Endothelial cell of umbilical vein (primary cell): ENCODE data around the gene TNIP3. TPM values are rescaled to one million over a fixed set of nuclear protein-coding genes. Genes with fewer than 3 reads are reported as not detected.

ENCODE experiments used
- BruUV-seq: library from RNA; stranded (reverse); fragments of 400-500 nt; replicated peaks from 2 replicates; lab custom pipeline; 2021; lab: Mats Ljungman, UMichigan
- CTCF ChIA-PET: fragments of 300-600, 350-600 bp; sonication (Branson Sonifier 250); formaldehyde crosslinking; loops from one replicate; lab custom pipeline; 2021; ENCODE audit warnings: antibody characterized with exemption, inconsistent platforms; lab: Charles Lee
- POLR2A ChIA-PET: fragments of 300-600, 350-600 bp; sonication (Branson Sonifier 250); formaldehyde crosslinking; loops from one replicate; lab custom pipeline; 2021; ENCODE audit warnings: antibody characterized with exemption, inconsistent platforms; lab: Charles Lee
- DNase-seq: peaks from one replicate; pipeline ENCODE4 v3.0.0-alpha.2; 2011; ENCODE audit warnings: low read depth, low spot score
- FAIRE-seq: peaks from 2 replicates; lab custom pipeline; 2011; peaks lifted over from hg19 to GRCh38; lab: Jason Lieb, UNC
- H2AFZ ChIP-seq: 2 replicates; pipeline ENCODE4 v1.6.0; 2012; ENCODE audit warnings: low read depth, low read length, control low read depth, inconsistent platforms
- H3K27ac ChIP-seq: 2 replicates; pipeline ENCODE4 v1.5.1; 2011; ENCODE audit warnings: low read depth, mild to moderate bottlenecking, control low read depth, low read length, moderate library complexity; ENCODE audit not compliant: insufficient read depth
- H3K27me3 ChIP-seq, 2 experiments: 2 replicates each; pipeline versions ENCODE4 v1.6.0 to v1.6.1; 2011; ENCODE audit warnings: low read length in 2 of 2, mixed read lengths in 1 of 2; ENCODE audit not compliant: control insufficient read depth in 2 of 2, insufficient read depth in 2 of 2
- H3K36me3 ChIP-seq, 2 experiments: 2 replicates in 1 of 2; 3 replicates in 1 of 2; pipeline ENCODE4 v1.5.1; 2011; ENCODE audit warnings: low read length in 2 of 2, mild to moderate bottlenecking in 1 of 2, moderate library complexity in 1 of 2; ENCODE audit not compliant: control insufficient read depth in 2 of 2, insufficient read depth in 2 of 2; ENCODE audit errors: extremely low read depth in 1 of 2
- H3K4me1 ChIP-seq: 3 replicates; pipeline ENCODE4 v1.5.1; 2011; ENCODE audit warnings: mild to moderate bottlenecking, low read length; ENCODE audit not compliant: control insufficient read depth, insufficient read depth; ENCODE audit errors: extremely low read depth
- H3K4me2 ChIP-seq: 2 replicates; pipeline ENCODE4 v1.6.1; 2011; ENCODE audit warnings: low read length, control low read depth, mixed read lengths; ENCODE audit not compliant: insufficient read depth
- H3K4me3 ChIP-seq, 3 experiments: fragments of 200-600 bp in 1 of 3; sonication (generic), shearing (Covaris generic) in 1 of 3; replicated peaks in 1 of 3; 2 replicates each; pipeline ENCODE4 v1.5.1; 2011 to 2016; ENCODE audit warnings: control low read depth in 3 of 3, low read length in 3 of 3, mild to moderate bottlenecking in 2 of 3, inconsistent platforms in 1 of 3, low read depth in 1 of 3, moderate library complexity in 1 of 3; ENCODE audit not compliant: insufficient read depth in 1 of 3
- H3K79me2 ChIP-seq: 2 replicates; pipeline ENCODE4 v1.6.0; 2012; ENCODE audit warnings: low read length, inconsistent platforms; ENCODE audit not compliant: control insufficient read depth, insufficient read depth
- H3K9ac ChIP-seq: replicated peaks from 2 replicates; pipeline ENCODE3; 2011; ENCODE audit warnings: low read length, control low read depth; ENCODE audit not compliant: insufficient read depth; ENCODE audit errors: extremely low read depth
- H3K9me1 ChIP-seq: replicated peaks from 3 replicates; pipeline ENCODE4 v1.6.0; 2011; ENCODE audit warnings: mild to moderate bottlenecking, low read length; ENCODE audit not compliant: control insufficient read depth, insufficient read depth; ENCODE audit errors: extremely low read depth
- H3K9me3 ChIP-seq: replicated peaks from 2 replicates; pipeline ENCODE4 v1.5.1; 2012; ENCODE audit warnings: low read length, inconsistent platforms; ENCODE audit not compliant: control insufficient read depth, insufficient read depth
- H4K20me1 ChIP-seq: replicated peaks from 2 replicates; pipeline ENCODE3; 2011; ENCODE audit warnings: mild to moderate bottlenecking, low read length; ENCODE audit not compliant: control insufficient read depth, insufficient read depth; ENCODE audit errors: extremely low read depth
- EZH2 ChIP-seq: IDR thresholded peaks from 2 replicates; pipeline ENCODE4 v1.6.1; 2012; ENCODE audit warnings: borderline replicate concordance, low read depth, mild to moderate bottlenecking, moderate library complexity, low read length, inconsistent platforms; ENCODE audit not compliant: severe bottlenecking
- FOS ChIP-seq: IDR thresholded peaks from 2 replicates; pipeline ENCODE4 v1.6.1; 2011; ENCODE audit warnings: mild to moderate bottlenecking, low read length, moderate library complexity, borderline replicate concordance; ENCODE audit not compliant: insufficient read depth
- GATA2 ChIP-seq: IDR thresholded peaks from 2 replicates; pipeline ENCODE4 v1.7.0; 2011; ENCODE audit warnings: low read depth, mild to moderate bottlenecking, moderate library complexity, mixed read lengths, low read length; ENCODE audit not compliant: insufficient read length, insufficient read depth
- JUN ChIP-seq: IDR thresholded peaks from 2 replicates; pipeline ENCODE4 v1.6.1; 2011; ENCODE audit warnings: borderline replicate concordance, low read depth; ENCODE audit not compliant: insufficient read length, insufficient read depth
- MYC ChIP-seq: IDR thresholded peaks from one replicate; pipeline ENCODE4 v1.6.1; 2011; ENCODE audit warnings: mild to moderate bottlenecking, low read depth, low read length
- POLR2A ChIP-seq: IDR thresholded peaks from 2 replicates; pipeline ENCODE4 v1.6.1; 2012; ENCODE audit warnings: low read depth, mild to moderate bottlenecking, control low read depth, low read length
- POLR2AphosphoS5 ChIP-seq: IDR thresholded peaks from 2 replicates; pipeline ENCODE4 v1.6.1; 2012; ENCODE audit warnings: low read depth, mild to moderate bottlenecking, control low read depth, low read length, moderate library complexity; ENCODE audit not compliant: insufficient read depth
- dilution Hi-C: fragments of 300-500 bp; cut with MboI; formaldehyde crosslinking; loops from one replicate; pipeline ENCODE4 v1.15.0; 2019; ENCODE audit warnings: low sequenced_read_pairs; ENCODE audit not compliant: extremely low pct_ligation_motif_present
- intact Hi-C: fragments of 100-400 bp; cut with micrococcal nuclease; formaldehyde crosslinking; loops from one replicate; pipeline ENCODE4 v1.10.0; 2022
- polyA plus RNA-seq, 4 experiments: library from polyadenylated mRNA; depleted of rRNA in 3 of 4; stranded (reverse) in 3 of 4; unstranded in 1 of 4; fragments of >200 nt; gene quantifications; 2 replicates each; pipeline versions ENCODE4 v1.2.1 to v1.2.3, GENCODE V29; 2011 to 2012; ENCODE audit warnings: missing spikeins in 1 of 4
- total RNA-seq: library from RNA; stranded (reverse); gene quantifications from 2 replicates; pipeline ENCODE4 v1.2.3, GENCODE V29; 2021
- TF ChIP-seq, protein P1 (sequence below), 2 donors: IDR thresholded peaks; 1 replicate in 1 of 2; 2 replicates in 1 of 2; pipeline ENCODE4 v1.5.1; 2011; ENCODE audit warnings: low read length in 2 of 2, mild to moderate bottlenecking in 2 of 2, moderate library complexity in 2 of 2, control low read depth in 1 of 2, inconsistent platforms in 1 of 2, low read depth in 1 of 2; ENCODE audit not compliant: insufficient read depth in 1 of 2; ENCODE audit errors: extremely low read depth in 1 of 2
- TF ChIP-seq, protein P2 (sequence below): IDR thresholded peaks from 2 replicates; pipeline ENCODE4 v1.6.1; 2011; ENCODE audit not compliant: insufficient read depth, insufficient read length

The TNIP3 gene
- total and polyA plus RNA-seq, 2 donors (not counting 3 experiments of a cell fraction or from before 2014, with no cell fraction given) = not detected

DNA sequence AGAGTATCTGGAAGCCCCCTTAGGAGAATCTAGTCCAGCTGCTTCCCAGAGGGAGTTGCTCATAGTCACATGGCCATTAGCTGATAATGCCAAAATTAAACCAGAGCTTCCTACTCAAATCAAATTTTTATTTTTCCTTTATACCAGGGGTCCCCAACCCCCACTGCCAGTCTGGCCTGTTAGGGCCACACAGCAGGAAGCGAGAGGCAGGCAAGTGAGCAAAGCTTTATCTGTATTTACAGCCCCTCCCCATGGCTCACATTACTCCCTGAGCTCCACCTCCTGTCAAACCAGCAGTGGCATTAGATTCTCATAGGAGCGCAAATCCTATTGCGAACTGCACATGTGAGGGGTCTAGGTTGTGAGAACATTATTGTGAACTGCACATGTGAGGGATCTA lies 19.2 kb upstream of the TNIP3 start:
- no peak overlapping the region for H2AFZ ChIP-seq
- H3K4me1 ChIP-seq = no peaks in the 10 kb centered on the region
- no peak overlapping the region for H3K9ac ChIP-seq
- no peaks in the 10 kb centered on the region for H4K20me1 ChIP-seq
- no peaks in the 10 kb centered on the region for H3K36me3 ChIP-seq
- ChIA-PET POLR2A (no interaction called here), CTCF (interaction anchor here (1.4 to 2.1 kb wide), 2 partner anchors 9 to 67 kb away, joined by 3 to 16 read pairs; no protein-coding TSS in a partner anchor)
- no peaks in the 10 kb centered on the region for H3K9me3 ChIP-seq
- H3K9me1 ChIP-seq = no peaks in the 10 kb centered on the region
- dilution Hi-C loops (no loop called here), intact Hi-C loops (no loop called here)
- H3K27ac ChIP-seq = no peak overlapping the region
- TF ChIP-seq EZH2 = no peak
- TF ChIP-seq JUN = no peak
- TF ChIP-seq MYC = no peak
- TF ChIP-seq, protein P1, sequence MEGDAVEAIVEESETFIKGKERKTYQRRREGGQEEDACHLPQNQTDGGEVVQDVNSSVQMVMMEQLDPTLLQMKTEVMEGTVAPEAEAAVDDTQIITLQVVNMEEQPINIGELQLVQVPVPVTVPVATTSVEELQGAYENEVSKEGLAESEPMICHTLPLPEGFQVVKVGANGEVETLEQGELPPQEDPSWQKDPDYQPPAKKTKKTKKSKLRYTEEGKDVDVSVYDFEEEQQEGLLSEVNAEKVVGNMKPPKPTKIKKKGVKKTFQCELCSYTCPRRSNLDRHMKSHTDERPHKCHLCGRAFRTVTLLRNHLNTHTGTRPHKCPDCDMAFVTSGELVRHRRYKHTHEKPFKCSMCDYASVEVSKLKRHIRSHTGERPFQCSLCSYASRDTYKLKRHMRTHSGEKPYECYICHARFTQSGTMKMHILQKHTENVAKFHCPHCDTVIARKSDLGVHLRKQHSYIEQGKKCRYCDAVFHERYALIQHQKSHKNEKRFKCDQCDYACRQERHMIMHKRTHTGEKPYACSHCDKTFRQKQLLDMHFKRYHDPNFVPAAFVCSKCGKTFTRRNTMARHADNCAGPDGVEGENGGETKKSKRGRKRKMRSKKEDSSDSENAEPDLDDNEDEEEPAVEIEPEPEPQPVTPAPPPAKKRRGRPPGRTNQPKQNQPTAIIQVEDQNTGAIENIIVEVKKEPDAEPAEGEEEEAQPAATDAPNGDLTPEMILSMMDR (IDR thresholded peaks at IDR 0.05; ENCODE audit: extremely low read depth in 1 of 2, insufficient read depth in 1 of 2, low read depth in 1 of 2, low read length in 2 of 2) = no peak
- no peak for TF ChIP-seq FOS
- TF ChIP-seq, protein P2, sequence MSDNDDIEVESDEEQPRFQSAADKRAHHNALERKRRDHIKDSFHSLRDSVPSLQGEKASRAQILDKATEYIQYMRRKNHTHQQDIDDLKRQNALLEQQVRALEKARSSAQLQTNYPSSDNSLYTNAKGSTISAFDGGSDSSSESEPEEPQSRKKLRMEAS = no peak
- no peak for TF ChIP-seq POLR2A
- no peak for TF ChIP-seq POLR2AphosphoS5
- no peak for TF ChIP-seq GATA2
- peaks cover 0 to 9% of the 10 kb centered on the region in 2 experiments for H3K27me3 ChIP-seq
- no TSS peak for BruUV-seq
- no peak overlapping the region for H3K4me3 ChIP-seq
- FAIRE-seq (no peak), DNase-seq (no peak)
- H3K4me2 ChIP-seq = no peak overlapping the region
- H3K79me2 ChIP-seq = no peaks in the 10 kb centered on the region
